ENCODE data around the gene ITGAE. TPM values are rescaled to one million over a fixed set of nuclear protein-coding genes. Genes with fewer than 3 reads are reported as not detected.

Gene ITGAE
- total and polyA plus RNA-seq, 10 of the 15 experiments (the other 5 are each of a cell fraction or from before 2014, with no cell fraction given), result 13.1 to 161 (median 34.8) TPM

DNA sequence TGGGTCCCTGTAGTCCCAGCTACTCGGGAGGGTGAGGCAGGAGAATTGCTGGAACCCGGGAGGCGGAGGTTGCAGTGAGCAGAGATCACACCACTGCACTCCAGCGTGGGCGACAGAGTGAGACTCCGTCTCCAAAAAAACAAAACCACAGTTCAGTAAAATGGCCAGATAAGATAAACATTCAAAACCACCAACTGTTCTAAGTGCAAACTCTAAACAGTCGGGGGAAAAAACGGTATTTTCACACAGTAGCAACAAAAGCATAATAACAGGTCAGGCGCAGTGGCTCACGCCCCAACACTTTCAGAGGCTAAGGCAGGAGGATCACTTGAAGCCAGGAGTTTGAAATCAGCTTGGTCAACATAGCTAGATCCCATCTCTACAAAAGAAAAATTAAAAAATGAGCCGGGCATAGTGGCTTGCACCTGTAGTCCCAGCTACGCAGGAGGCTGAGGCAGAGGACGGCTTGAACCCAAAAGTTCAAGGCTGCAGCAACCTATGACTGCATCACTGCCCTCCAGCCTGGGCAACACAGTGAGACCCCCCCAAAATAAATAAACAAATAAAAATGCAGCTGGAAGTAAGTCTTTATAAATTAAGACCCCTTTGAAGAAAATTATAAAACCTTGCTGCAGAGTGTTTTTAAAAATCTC lies 88.1 kb downstream of the ITGAE start (continued):
- TF ChIP-seq, protein P1, sequence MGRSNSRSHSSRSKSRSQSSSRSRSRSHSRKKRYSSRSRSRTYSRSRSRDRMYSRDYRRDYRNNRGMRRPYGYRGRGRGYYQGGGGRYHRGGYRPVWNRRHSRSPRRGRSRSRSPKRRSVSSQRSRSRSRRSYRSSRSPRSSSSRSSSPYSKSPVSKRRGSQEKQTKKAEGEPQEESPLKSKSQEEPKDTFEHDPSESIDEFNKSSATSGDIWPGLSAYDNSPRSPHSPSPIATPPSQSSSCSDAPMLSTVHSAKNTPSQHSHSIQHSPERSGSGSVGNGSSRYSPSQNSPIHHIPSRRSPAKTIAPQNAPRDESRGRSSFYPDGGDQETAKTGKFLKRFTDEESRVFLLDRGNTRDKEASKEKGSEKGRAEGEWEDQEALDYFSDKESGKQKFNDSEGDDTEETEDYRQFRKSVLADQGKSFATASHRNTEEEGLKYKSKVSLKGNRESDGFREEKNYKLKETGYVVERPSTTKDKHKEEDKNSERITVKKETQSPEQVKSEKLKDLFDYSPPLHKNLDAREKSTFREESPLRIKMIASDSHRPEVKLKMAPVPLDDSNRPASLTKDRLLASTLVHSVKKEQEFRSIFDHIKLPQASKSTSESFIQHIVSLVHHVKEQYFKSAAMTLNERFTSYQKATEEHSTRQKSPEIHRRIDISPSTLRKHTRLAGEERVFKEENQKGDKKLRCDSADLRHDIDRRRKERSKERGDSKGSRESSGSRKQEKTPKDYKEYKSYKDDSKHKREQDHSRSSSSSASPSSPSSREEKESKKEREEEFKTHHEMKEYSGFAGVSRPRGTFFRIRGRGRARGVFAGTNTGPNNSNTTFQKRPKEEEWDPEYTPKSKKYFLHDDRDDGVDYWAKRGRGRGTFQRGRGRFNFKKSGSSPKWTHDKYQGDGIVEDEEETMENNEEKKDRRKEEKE (IDR thresholded peaks at IDR 0.05), result no peak
- TF ChIP-seq STAT1 (conservative IDR thresholded peaks at IDR 0.05) (no peak), NR2C2 (IDR thresholded peaks at IDR 0.05; ENCODE audit: borderline replicate concordance, control insufficient read depth, insufficient read length, low read depth) (no peak), CBX5 (IDR thresholded peaks at IDR 0.05; ENCODE audit: low read depth) (no peak), IRF4 (IDR thresholded peaks at IDR 0.05; ENCODE audit: low read depth, low read length) (no peak), CBFB (IDR thresholded peaks at IDR 0.05; ENCODE audit: low read depth) (no peak), EZH2 (IDR thresholded peaks at IDR 0.05; ENCODE audit: borderline replicate concordance, control insufficient read depth, low read depth, low read length) (no peak), YBX1 (IDR thresholded peaks at IDR 0.05) (no peak), CHD1 (IDR thresholded peaks at IDR 0.05; ENCODE audit: low read depth, low read length) (no peak), IKZF1 (conservative IDR thresholded peaks at IDR 0.05) (peak; percentile 68), LARP7 (IDR thresholded peaks at IDR 0.05) (no peak), STAT3 (IDR thresholded peaks at IDR 0.05; ENCODE audit: low read depth, low read length) (no peak), RFX5 (IDR thresholded peaks at IDR 0.05; ENCODE audit: low read depth, low read length) (no peak), HDGF (IDR thresholded peaks at IDR 0.05) (no peak), RELA (IDR thresholded peaks at IDR 0.05; ENCODE audit: borderline replicate concordance, partially characterized antibody) (no peak), RAD21 (IDR thresholded peaks at IDR 0.05; ENCODE audit: insufficient read depth, low read depth, low read length) (no peak), RCOR1 (conservative IDR thresholded peaks at IDR 0.05; ENCODE audit: low read depth, low read length) (no peak), ESRRA (IDR thresholded peaks at IDR 0.05; ENCODE audit: low read length) (no peak), NRF1 (conservative IDR thresholded peaks at IDR 0.05; ENCODE audit: low read depth, low read length) (no peak), SUPT20H (IDR thresholded peaks at IDR 0.05; ENCODE audit: borderline replicate concordance, control insufficient read depth, low read depth, low read length) (no peak), BACH1 (IDR thresholded peaks at IDR 0.05; ENCODE audit: borderline replicate concordance) (no peak; the same call in 1 of the 2 replicates), NFXL1 (IDR thresholded peaks at IDR 0.05; ENCODE audit: borderline replicate concordance) (no peak)
- TF ChIP-seq, protein P2, sequence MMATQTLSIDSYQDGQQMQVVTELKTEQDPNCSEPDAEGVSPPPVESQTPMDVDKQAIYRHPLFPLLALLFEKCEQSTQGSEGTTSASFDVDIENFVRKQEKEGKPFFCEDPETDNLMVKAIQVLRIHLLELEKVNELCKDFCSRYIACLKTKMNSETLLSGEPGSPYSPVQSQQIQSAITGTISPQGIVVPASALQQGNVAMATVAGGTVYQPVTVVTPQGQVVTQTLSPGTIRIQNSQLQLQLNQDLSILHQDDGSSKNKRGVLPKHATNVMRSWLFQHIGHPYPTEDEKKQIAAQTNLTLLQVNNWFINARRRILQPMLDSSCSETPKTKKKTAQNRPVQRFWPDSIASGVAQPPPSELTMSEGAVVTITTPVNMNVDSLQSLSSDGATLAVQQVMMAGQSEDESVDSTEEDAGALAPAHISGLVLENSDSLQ (IDR thresholded peaks at IDR 0.05), result no peak
- TF ChIP-seq, protein P3, sequence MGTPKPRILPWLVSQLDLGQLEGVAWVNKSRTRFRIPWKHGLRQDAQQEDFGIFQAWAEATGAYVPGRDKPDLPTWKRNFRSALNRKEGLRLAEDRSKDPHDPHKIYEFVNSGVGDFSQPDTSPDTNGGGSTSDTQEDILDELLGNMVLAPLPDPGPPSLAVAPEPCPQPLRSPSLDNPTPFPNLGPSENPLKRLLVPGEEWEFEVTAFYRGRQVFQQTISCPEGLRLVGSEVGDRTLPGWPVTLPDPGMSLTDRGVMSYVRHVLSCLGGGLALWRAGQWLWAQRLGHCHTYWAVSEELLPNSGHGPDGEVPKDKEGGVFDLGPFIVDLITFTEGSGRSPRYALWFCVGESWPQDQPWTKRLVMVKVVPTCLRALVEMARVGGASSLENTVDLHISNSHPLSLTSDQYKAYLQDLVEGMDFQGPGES (IDR thresholded peaks at IDR 0.05), result no peak
- TF ChIP-seq, protein P4, sequence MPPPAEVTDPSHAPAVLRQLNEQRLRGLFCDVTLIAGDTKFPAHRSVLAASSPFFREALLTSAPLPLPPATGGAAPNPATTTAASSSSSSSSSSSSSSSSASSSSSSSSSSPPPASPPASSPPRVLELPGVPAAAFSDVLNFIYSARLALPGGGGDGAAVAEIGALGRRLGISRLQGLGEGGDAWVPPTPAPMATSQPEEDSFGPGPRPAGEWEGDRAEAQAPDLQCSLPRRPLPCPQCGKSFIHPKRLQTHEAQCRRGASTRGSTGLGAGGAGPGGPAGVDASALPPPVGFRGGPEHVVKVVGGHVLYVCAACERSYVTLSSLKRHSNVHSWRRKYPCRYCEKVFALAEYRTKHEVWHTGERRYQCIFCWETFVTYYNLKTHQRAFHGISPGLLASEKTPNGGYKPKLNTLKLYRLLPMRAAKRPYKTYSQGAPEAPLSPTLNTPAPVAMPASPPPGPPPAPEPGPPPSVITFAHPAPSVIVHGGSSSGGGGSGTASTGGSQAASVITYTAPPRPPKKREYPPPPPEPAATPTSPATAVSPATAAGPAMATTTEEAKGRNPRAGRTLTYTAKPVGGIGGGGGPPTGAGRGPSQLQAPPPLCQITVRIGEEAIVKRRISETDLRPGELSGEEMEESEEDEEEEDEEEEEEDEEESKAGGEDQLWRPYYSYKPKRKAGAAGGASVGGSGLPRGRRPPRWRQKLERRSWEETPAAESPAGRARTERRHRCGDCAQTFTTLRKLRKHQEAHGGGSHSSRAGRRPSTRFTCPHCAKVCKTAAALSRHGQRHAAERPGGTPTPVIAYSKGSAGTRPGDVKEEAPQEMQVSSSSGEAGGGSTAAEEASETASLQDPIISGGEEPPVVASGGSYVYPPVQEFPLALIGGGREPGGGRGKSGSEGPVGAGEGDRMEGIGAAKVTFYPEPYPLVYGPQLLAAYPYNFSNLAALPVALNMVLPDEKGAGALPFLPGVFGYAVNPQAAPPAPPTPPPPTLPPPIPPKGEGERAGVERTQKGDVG (CRISPR knock-in tag; IDR thresholded peaks at IDR 0.05), result no peak

Measured in GM12878 (cell line).